Effector memory CD4-positive, alpha-beta T cell (primary cell): Measurements from ENCODE around the gene ENOX1.

ENCODE experiments used
- DNase-seq, 3 donors: peaks; one replicate each; pipeline ENCODE4 v3.0.0-alpha.2; 2020
- H3K27ac ChIP-seq: 2 replicates; pipeline ENCODE4 v1.7.0; 2013; ENCODE audit warnings: mild to moderate bottlenecking, low read length, moderate library complexity; ENCODE audit not compliant: insufficient read depth, poor library complexity, severe bottlenecking
- H3K27me3 ChIP-seq: replicated peaks from 2 replicates; pipeline ENCODE4 v1.7.0; 2013; ENCODE audit warnings: mild to moderate bottlenecking, low read length; ENCODE audit not compliant: insufficient read depth, control insufficient read depth, poor library complexity, severe bottlenecking
- H3K36me3 ChIP-seq: 2 replicates; pipeline ENCODE4 v1.7.0; 2013; ENCODE audit warnings: mild to moderate bottlenecking, low read length, moderate library complexity; ENCODE audit not compliant: control insufficient read depth, insufficient read depth
- H3K4me1 ChIP-seq: 2 replicates; pipeline ENCODE4 v1.7.0; 2013; ENCODE audit warnings: low read length, mild to moderate bottlenecking; ENCODE audit not compliant: control insufficient read depth, insufficient read depth, poor library complexity, severe bottlenecking
- H3K4me3 ChIP-seq: 2 replicates; pipeline ENCODE4 v1.7.0; 2013; ENCODE audit warnings: low read length, low read depth, mild to moderate bottlenecking; ENCODE audit not compliant: insufficient read depth, poor library complexity, severe bottlenecking
- H3K9me3 ChIP-seq: 2 replicates; pipeline ENCODE4 v1.7.0; 2013; ENCODE audit warnings: mild to moderate bottlenecking, low read length, moderate library complexity; ENCODE audit not compliant: control insufficient read depth

The ENOX1 gene

DNA sequence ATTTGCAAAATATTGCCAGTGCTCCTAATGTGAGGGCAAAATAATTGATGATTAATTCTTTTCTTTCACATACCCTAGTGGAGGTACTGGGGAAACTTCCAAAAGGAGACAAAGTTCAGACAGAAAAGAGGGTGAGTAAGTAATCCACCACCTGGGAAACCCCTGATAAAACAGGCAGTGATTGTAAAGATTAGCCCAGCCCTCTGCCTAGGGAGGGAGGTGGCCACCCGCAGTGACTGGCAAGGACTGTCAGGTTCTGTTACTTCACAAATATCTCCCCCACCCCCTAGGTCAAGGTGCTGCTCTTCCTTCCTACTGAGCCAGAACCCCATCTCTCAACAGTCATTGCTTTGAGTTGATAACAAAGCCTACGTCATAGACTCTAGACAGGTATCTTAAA, 523.7 kb downstream of the ENOX1 start:
- H3K36me3 ChIP-seq: no peaks in the 10 kb centered on the region
- H3K4me3 ChIP-seq: no peak overlapping the region
- H3K9me3 ChIP-seq: no peaks in the 10 kb centered on the region

DNA sequence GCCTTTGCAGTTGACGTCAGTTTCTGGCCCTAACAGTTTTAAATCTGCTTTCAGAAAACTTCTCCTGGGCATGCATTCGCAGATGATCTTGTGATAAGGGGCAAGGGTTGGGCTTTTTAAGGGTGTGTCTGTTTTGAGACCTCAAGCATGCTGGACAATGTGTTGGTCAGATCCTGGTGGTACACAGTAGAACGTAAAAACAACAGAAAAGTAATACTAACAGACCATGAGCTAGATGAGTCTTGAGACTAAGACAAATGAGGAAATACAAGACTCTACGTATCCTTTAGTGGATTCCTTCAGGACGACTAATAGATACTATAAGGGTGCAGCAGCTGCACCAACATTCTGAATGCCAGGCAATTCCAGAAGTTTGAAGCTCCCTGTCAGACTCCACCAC, 525.8 kb downstream of the ENOX1 start:
- Histone ChIP-seq H3K27ac (no peak overlapping the region), H3K4me3 (no peak overlapping the region), H3K36me3 (no peaks in the 10 kb centered on the region), H3K4me1 (no peaks in the 10 kb centered on the region), H3K9me3 (no peaks in the 10 kb centered on the region), H3K27me3 (no peaks in the 10 kb centered on the region)
- DNase-seq: no peak

More for the DNA sequence above, 523.7 kb downstream of the ENOX1 start:
- Histone ChIP-seq H3K27me3 (no peaks in the 10 kb centered on the region), H3K4me1 (no peaks in the 10 kb centered on the region), H3K27ac (no peak overlapping the region)
- no peak for DNase-seq

DNA sequence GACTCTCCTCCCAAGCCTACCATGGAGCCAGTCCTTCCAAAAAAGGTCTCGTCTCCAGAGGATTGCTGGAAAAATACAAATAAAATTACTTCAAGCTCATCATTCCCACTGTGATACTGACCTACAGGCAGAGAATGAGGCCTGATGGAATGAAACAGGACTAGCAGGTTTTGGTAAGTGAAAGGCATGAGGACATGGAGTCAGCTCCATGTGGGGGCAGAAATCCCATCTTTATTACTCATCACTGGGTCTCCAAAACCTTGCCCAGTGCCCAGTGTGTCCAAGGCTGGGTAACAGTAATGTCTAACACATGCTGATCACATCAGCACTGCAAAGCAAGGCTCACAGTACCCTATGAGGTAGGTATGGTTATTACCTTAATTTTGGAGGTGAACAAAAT, 528.0 kb downstream of the ENOX1 start:
- Histone ChIP-seq H3K9me3 (no peaks in the 10 kb centered on the region), H3K27me3 (no peaks in the 10 kb centered on the region), H3K36me3 (no peaks in the 10 kb centered on the region), H3K4me3 (no peak overlapping the region), H3K27ac (no peak overlapping the region), H3K4me1 (no peaks in the 10 kb centered on the region)
- no peak for DNase-seq

DNA sequence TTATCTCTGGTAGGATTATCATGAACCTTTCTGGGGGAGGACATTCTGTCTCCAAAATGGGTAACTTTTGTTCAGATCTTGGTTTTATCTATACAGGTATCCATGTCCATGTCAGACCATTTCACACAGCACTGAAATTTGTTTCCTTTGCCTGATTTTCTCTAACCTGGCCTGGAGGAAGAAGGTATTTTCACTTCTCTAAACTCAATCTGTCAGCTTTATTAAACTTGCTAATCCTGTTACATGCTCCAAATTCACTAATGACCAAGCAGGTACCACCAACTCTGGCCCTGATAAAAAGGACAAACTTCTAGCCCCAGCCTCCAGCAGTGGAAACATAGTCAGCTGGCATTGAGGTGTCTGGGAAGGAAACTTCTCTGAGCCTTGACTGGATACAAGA, 529.0 kb downstream of the ENOX1 start:
- Histone ChIP-seq H3K27ac (no peak overlapping the region), H3K4me1 (no peaks in the 10 kb centered on the region), H3K27me3 (peaks cover under 1% of the 10 kb centered on the region), H3K4me3 (no peak overlapping the region), H3K36me3 (no peaks in the 10 kb centered on the region), H3K9me3 (no peaks in the 10 kb centered on the region)
- no peak for DNase-seq

DNA sequence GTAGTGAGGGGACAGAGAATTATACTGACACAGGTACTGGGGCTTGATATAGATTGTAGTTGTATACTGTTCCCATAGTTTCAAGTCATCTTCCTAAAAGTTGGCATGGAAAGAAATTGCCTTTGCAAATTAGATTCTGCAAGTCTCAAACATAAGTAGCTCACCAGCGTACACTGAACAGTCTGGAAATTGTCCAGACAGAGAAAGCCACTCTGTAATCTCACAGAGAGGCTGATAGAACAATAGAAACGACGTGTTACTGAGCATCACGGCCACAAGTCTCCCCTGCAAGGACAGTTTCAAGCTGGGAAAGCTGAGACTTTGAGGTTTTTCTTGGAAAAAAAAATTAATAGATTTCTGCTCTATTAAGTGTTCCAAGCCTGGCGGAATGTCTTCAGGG, 534.8 kb downstream of the ENOX1 start:
- H3K9me3 ChIP-seq: no peaks in the 10 kb centered on the region
- no peaks in the 10 kb centered on the region for H3K36me3 ChIP-seq
- H3K4me1 ChIP-seq: no peaks in the 10 kb centered on the region
- H3K27me3 ChIP-seq: peaks cover 3% of the 10 kb centered on the region
- no peak overlapping the region for H3K27ac ChIP-seq
- H3K4me3 ChIP-seq: no peak overlapping the region
- DNase-seq: no peak

DNA sequence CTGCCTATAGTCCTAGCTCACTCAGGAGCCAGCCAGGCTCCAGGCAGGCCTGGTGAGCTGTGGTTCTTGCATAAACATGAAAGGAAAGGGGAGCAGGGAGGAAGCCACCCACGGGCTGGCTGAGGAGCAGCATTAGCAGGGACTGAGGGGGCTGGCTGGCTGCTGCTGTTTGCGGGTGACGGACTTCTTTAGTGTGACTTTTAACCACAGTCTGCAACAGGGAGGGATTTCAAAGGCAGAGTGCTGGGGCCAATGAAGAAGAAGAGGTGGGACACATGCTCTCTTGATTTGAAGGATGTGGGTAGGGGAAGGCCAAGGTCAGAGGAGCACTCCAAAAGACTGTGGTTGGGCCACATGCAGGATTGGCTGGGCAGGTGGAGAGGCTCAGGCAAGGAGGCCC, 540.4 kb downstream of the ENOX1 start:
- H3K27me3 ChIP-seq: no peaks in the 10 kb centered on the region

DNA sequence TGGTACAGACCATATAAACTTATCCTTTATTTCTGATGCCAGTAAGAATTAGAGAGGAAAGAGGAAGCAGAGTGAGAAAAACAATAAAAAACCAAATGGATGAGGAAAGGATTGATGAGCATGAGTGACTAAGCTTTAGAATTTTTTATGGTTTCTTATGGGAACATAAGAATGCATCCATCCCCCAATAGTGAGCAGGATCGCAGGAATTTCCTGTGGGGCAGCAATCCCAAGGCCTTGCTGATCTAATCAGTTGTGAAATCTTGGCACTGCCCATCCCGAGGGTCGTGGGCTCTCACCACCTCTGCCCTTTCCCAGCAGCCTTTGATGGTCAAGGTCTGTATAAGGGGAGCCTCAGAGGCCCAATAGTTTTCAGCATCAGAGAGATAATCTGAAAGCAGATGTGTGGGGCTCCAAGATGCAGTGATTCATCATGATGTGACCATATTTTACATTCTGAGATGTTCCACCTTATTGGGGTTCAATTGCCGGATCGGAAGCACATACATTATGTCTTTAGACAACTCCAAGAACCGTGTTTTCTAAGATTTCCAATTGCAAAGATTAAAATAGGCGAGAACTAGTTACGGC, 541.3 kb downstream of the ENOX1 start:
- Histone ChIP-seq H3K4me1 (no peaks in the 10 kb centered on the region), H3K4me3 (no peak overlapping the region), H3K27me3 (no peaks in the 10 kb centered on the region), H3K9me3 (no peaks in the 10 kb centered on the region), H3K36me3 (no peaks in the 10 kb centered on the region), H3K27ac (no peak overlapping the region)
- no peak for DNase-seq

More for the DNA sequence above, 540.4 kb downstream of the ENOX1 start:
- no peaks in the 10 kb centered on the region for H3K9me3 ChIP-seq
- no peak overlapping the region for H3K4me3 ChIP-seq
- DNase-seq: no peak
- H3K36me3 ChIP-seq: no peaks in the 10 kb centered on the region
- no peak overlapping the region for H3K27ac ChIP-seq
- H3K4me1 ChIP-seq: no peaks in the 10 kb centered on the region

DNA sequence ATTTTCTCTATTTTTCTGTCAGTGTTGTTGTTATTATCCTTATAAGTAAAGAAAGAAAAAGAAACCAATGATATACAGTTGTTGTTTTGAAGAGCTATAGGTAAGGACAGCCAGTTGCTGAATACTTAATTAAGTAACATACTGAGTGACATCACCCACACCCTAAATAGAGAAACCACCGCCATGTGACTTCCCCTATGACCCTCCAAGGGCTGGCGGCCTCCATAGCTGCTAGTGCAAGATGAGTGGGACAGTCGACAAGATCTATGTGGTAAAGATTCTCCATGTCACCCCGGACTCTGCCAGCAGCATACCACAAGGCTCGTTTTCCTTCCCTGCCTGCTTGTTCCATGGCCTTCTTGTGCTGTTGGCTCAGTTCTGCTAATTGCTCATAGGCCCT, 542.3 kb downstream of the ENOX1 start:
- no peaks in the 10 kb centered on the region for H3K36me3 ChIP-seq
- no peak overlapping the region for H3K4me3 ChIP-seq
- no peak overlapping the region for H3K27ac ChIP-seq
- no peaks in the 10 kb centered on the region for H3K4me1 ChIP-seq
- no peak for DNase-seq
- no peaks in the 10 kb centered on the region for H3K27me3 ChIP-seq
- H3K9me3 ChIP-seq: no peaks in the 10 kb centered on the region

DNA sequence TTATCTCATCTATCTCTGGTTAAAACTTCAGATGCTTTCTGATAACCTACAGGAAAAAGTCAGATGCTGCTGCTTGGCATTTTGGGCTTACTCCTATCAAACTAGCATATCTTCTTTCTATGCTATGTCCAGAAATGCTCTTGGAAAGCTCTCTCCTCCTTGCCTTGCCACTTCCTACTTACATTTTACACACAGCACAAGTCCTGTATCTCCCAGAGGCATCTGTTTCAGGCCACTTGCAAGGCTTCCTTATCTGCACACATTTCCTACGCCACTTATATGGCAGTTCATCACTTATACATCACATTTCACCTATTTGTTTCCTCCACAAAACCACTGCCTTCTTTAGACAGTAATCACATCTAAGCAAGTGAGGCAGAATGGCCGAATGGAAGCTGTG, 543.1 kb downstream of the ENOX1 start:
- Histone ChIP-seq H3K36me3 (no peaks in the 10 kb centered on the region), H3K4me1 (no peaks in the 10 kb centered on the region)

DNA sequence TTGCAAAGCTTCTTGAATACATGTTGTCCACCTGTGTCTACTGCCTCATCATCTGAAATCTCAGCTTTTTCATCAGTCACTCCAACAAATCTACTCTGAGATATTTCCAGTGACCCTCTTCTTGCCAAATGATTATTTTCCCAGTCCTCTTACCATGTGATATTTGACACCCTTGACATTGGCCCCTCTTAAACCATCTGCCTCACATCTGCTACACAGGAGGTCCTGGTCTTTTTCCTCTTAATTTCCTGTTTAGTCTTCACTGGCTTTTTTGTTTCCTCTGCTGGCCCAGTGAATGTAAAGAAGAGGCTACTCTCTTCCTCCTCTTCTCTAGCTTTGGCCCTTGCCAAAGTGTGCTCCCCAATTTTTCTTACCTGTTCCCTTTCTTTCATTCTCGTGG, 544.7 kb downstream of the ENOX1 start:
- H3K4me3 ChIP-seq: no peak overlapping the region
- no peaks in the 10 kb centered on the region for H3K9me3 ChIP-seq
- H3K27me3 ChIP-seq: no peaks in the 10 kb centered on the region
- H3K27ac ChIP-seq: no peak overlapping the region
- H3K36me3 ChIP-seq: no peaks in the 10 kb centered on the region
- no peak for DNase-seq
- H3K4me1 ChIP-seq: no peaks in the 10 kb centered on the region

More for the DNA sequence above, 543.1 kb downstream of the ENOX1 start:
- DNase-seq: no peak
- no peak overlapping the region for H3K27ac ChIP-seq
- no peak overlapping the region for H3K4me3 ChIP-seq
- H3K27me3 ChIP-seq: no peaks in the 10 kb centered on the region
- H3K9me3 ChIP-seq: no peaks in the 10 kb centered on the region
